Astrocyte (in vitro differentiated cells and primary cell): ENCODE measurements around the gene LGALS3.

ENCODE experiments used
- CTCF ChIP-seq: IDR thresholded peaks from 2 replicates; pipeline ENCODE4 v1.5.1; 2011; ENCODE audit warnings: low read depth, mild to moderate bottlenecking, inconsistent platforms, low read length, moderate library complexity; ENCODE audit not compliant: insufficient read depth
- EZH2 ChIP-seq: IDR thresholded peaks from 2 replicates; pipeline ENCODE4 v1.6.1; 2012; ENCODE audit warnings: mild to moderate bottlenecking, low read length, inconsistent platforms; ENCODE audit not compliant: insufficient read depth

DNA sequence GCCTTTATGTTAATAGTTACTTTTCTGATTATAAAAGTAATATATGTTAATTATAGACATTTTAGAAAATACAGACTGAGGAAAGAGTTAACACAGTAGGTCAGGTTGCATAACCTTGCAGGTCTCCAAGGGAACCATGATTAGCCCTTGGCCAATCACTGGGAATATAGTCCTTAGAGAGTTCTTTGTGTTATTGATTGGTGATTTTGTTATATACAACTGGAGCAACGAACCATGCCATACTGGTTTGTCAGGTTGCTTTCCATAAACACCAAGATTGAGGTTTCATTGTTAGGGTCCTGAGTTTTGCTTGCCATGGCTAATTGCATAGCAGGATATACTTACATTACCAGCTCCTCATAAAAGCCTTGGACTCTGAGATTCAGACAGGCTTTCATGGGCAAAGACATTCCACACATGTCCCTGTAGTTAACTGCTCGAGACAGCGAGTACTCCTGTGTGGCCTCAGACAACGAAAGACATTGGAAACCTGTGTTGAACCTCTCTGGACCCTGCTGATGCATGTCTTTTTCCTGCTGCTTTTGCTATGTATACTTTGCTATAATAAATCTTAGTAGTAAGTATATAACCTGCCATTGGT, 43.9 kb upstream of the LGALS3 start:
- TF ChIP-seq CTCF (no peak), EZH2 (no peak)
